HG03439 (cell line): ENCODE measurements around the gene PDE4D.

ENCODE experiments used
- ATAC-seq: cut with Tn5 transposase; IDR thresholded peaks from one replicate; pipeline ENCODE4 v1.9.1; 2021; ENCODE audit warnings: mild to moderate bottlenecking, moderate library complexity; ENCODE audit not compliant: unreplicated experiment

Gene PDE4D

GRCh38 chr5:58927938-58928337 lies 965.6 kb downstream of the PDE4D start:
- no peak for ATAC-seq

GRCh38 chr5:58927181-58927580 lies 966.3 kb downstream of the PDE4D start:
- ATAC-seq, result no peak

- no peak for ATAC-seq
Measured at GRCh38 chr5:58926541-58926935, 967.0 kb downstream of the PDE4D start.

- ATAC-seq, result no peak
Measured at GRCh38 chr5:58925627-58926540, 967.6 kb downstream of the PDE4D start.

- ATAC-seq, result no peak
Measured at GRCh38 chr5:58924306-58924705, 969.2 kb downstream of the PDE4D start.

GRCh38 chr5:58923355-58923754 lies 970.2 kb downstream of the PDE4D start:
- ATAC-seq, result no peak

- no peak for ATAC-seq
Measured at GRCh38 chr5:58922461-58923171, 970.9 kb downstream of the PDE4D start.

- no peak for ATAC-seq
Measured at GRCh38 chr5:58921159-58921558, 972.4 kb downstream of the PDE4D start.

- ATAC-seq, result no peak
Measured at GRCh38 chr5:58919833-58920232, 973.7 kb downstream of the PDE4D start.
